ENCODE measurements around the gene ABCA7. TPM values are rescaled to one million over a fixed set of nuclear protein-coding genes. Genes with fewer than 3 reads are reported as not detected.
A peak's percentile ranks its signal among the peaks of the same experiment; 100 is the strongest.

Gene ABCA7
- total and polyA plus RNA-seq, 2 of the 8 experiments (the other 6 are each of a cell fraction or from before 2014, with no cell fraction given) = 10.4 to 25.6 TPM

DNA sequence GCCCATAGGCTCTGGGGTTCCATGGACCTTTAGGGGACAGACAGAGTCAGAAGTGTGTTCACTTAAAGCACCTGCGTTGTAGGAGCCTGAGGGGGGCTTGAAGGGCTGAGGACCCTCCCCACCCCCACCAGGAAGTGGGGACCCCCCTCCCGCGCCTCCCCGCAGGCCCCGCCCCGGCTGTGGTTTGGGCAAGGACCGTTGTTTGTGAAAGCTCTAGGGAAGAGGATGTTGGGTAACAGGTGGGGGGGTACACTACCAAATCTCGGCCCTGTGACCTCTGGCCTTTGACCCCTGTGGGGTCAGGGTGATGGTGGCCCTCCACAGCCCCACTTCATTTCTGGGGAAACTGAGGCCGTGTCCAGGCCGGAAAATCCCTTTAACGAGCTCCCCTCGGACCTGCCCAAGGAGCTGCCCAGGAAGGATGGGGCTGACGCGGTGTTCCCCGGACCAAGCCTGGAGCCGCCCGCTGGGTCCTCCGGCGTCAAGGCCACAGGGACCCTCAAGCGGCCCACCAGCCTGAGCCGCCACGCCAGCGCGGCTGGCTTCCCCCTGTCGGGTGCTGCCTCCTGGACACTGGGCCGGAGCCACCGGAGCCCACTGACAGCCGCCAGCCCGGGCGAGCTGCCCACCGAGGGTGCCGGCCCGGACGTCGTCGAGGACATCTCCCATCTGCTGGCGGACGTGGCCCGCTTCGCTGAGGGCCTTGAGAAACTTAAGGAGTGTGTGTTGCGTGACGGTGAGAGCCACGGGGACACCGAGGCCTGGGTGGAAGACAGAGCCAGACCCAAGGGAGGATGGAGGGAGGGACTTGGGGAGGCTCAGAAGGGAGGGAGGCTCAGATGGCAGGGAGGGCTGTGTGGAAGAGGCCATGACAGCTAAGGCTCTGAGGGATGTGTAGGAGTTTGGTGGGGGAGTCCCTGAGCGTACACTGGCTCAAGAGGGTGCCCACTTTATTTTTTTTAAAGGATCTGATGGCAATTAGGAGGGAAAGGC lies 28.4 kb downstream of the ABCA7 start:
- DNase-seq (ENCODE audit: low read depth in 1 of 2, low spot score in 2 of 2) = peak in 1 of 2 experiments; percentile 42
- no peak for FAIRE-seq
- Histone ChIP-seq H3K9ac (replicated peaks in 1 of 4; ENCODE audit: extremely low read depth in 1 of 4, low read depth in 3 of 4, low read length in 3 of 4) (no peak overlapping the region), H2BK120ac (replicated peaks; ENCODE audit: low read depth, low read length) (peak overlapping the region; percentile 35), H3K23me2 (ENCODE audit: low read depth, low read length) (peaks cover 14% of the 10 kb centered on the region; the same call in 1 of the 2 replicates), H2BK5ac (ENCODE audit: low read depth, low read length) (no peak overlapping the region), H3K56ac (replicated peaks; ENCODE audit: insufficient read length, low read depth, low read length) (no peak overlapping the region), H3K27ac (ENCODE audit: low read depth, low read length) (no peak overlapping the region), H2AK5ac (ENCODE audit: low read depth, low read length) (0 out of 2 replicates have a peak overlapping the region, but pooled peaks have one; percentile 65), H4K91ac (replicated peaks; ENCODE audit: insufficient read length, low read length) (no peak overlapping the region), H3K4me1 (replicated peaks in 1 of 4; ENCODE audit: control insufficient read depth in 3 of 4, insufficient read depth in 4 of 4, low read length in 3 of 4) (peaks cover 0 to 29% (median 19%) of the 10 kb centered on the region in 4 experiments; a peak in 6 of 7 replicates), H3K36me3 (ENCODE audit: control insufficient read depth in 2 of 4, insufficient read depth in 4 of 4, low read length in 3 of 4) (no peaks in the 10 kb centered on the region), H3K4me2 (ENCODE audit: insufficient read depth in 1 of 2, low read depth in 2 of 2, low read length in 2 of 2) (0 out of 4 replicates have a peak overlapping the region, but pooled peaks have one; percentile 35 to 74), H3K4ac (replicated peaks; ENCODE audit: insufficient read length, low read depth, low read length) (no peak overlapping the region), H2BK12ac (ENCODE audit: low read depth, low read length) (peak overlapping the region; percentile 68; the same call in 1 of the 2 replicates), H3K4me3 (ENCODE audit: extremely low read depth in 1 of 4, insufficient read depth in 2 of 4, low read depth in 3 of 4, low read length in 4 of 4) (peak overlapping the region in 1 of 4 experiments; percentile 68; a peak in 1 of 8 replicates), H3K23ac (ENCODE audit: insufficient read length) (no peak overlapping the region), H2BK15ac (ENCODE audit: low read length) (no peak overlapping the region), H4K20me1 (replicated peaks in 1 of 2; ENCODE audit: control insufficient read depth in 1 of 2, insufficient read depth in 2 of 2, low read length in 2 of 2) (peaks cover 1 to 12% of the 10 kb centered on the region in 2 experiments), H3K79me2 (ENCODE audit: control insufficient read depth in 1 of 2, insufficient read depth in 2 of 2, low read length in 2 of 2) (no peaks in the 10 kb centered on the region), H2AFZ (ENCODE audit: low read length) (no peak overlapping the region), H4K8ac (ENCODE audit: extremely low read depth, insufficient read depth, low read length) (no peak overlapping the region), H3K27me3 (replicated peaks in 1 of 4; ENCODE audit: control insufficient read depth in 3 of 4, extremely low read depth in 1 of 4, insufficient read depth in 3 of 4, low read length in 3 of 4) (peaks cover 0 to 30% (median 20%) of the 10 kb centered on the region in 4 experiments; a peak in 5 of 7 replicates), H2BK20ac (ENCODE audit: low read length) (no peak overlapping the region), H3K9me3 (ENCODE audit: insufficient read depth in 2 of 2, low read depth in 1 of 2, low read length in 1 of 2) (peaks cover 0 to 2% of the 10 kb centered on the region in 2 experiments; a peak in 2 of 4 replicates), H3K79me1 (ENCODE audit: low read depth, low read length) (peaks cover 5% of the 10 kb centered on the region), H4K5ac (ENCODE audit: insufficient read length, low read depth, low read length) (no peak overlapping the region), H3K18ac (ENCODE audit: extremely low read depth, low read length) (no peak overlapping the region), H3K14ac (ENCODE audit: insufficient read length) (no peak overlapping the region)
- WGBS, 2 experiments (ENCODE audit: extremely low coverage in 1 of 2, insufficient coverage in 1 of 2, insufficient read length in 1 of 2, insufficient replicate concordance in 2 of 2, low coverage in 1 of 2, low lambda C conversion rate in 2 of 2, missing lambda C conversion rate in 1 of 2) = 92% methylated on average over 39 of the region's 45 CpGs; no CpG with 5 or more reads in 1 of the 2 experiments
- ChIA-PET POLR2A (ENCODE audit: partially characterized antibody) (interaction anchor here (1.1 to 6.9 kb wide), 7 partner anchors 16 to 201 kb away, joined by 3 to 97 read pairs (median 11); partner anchors contain the start of genes ABCA7, CIRBP, CNN2 and RNU6-2), CTCF (ENCODE audit: partially characterized antibody) (interaction anchor here (0.9 to 5.2 kb wide), 4 partner anchors 11 to 39 kb away, joined by 4 to 54 read pairs (median 16); partner anchors contain the start of gene ABCA7)
- TF ChIP-seq POLR2AphosphoS5 (IDR thresholded peaks at IDR 0.05; ENCODE audit: low read depth, low read length) (no peak), EZH2 (IDR thresholded peaks at IDR 0.05; ENCODE audit: low read depth, low read length, severe bottlenecking) (no peak), RFX5 (IDR thresholded peaks at IDR 0.05; ENCODE audit: borderline replicate concordance, low read depth, low read length) (no peak), CHD2 (IDR thresholded peaks at IDR 0.05; ENCODE audit: low read length) (no peak), JUN (IDR thresholded peaks at IDR 0.05; ENCODE audit: low read depth, low read length) (no peak), GTF2F1 (IDR thresholded peaks at IDR 0.05; ENCODE audit: borderline replicate concordance, low read depth, low read length) (no peak), SUZ12 (IDR thresholded peaks at IDR 0.05; ENCODE audit: low read length) (no peak), BACH1 (IDR thresholded peaks at IDR 0.05; ENCODE audit: low read length) (no peak), CREB1 (IDR thresholded peaks at IDR 0.05) (no peak)
- TF ChIP-seq, protein P1, sequence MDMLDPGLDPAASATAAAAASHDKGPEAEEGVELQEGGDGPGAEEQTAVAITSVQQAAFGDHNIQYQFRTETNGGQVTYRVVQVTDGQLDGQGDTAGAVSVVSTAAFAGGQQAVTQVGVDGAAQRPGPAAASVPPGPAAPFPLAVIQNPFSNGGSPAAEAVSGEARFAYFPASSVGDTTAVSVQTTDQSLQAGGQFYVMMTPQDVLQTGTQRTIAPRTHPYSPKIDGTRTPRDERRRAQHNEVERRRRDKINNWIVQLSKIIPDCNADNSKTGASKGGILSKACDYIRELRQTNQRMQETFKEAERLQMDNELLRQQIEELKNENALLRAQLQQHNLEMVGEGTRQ (IDR thresholded peaks at IDR 0.05; ENCODE audit: low read length) = no peak
